Left lung (tissue), 10 donors: ENCODE data around the gene BIRC3. TPM values are rescaled to one million over a fixed set of nuclear protein-coding genes. Genes with fewer than 3 reads are reported as not detected.

Source experiments
- ATAC-seq: fragments of 200-7000 bp; cut with Tn5 transposase; one replicate; pipeline ENCODE4 v1.9.1; 2020; ENCODE audit warnings: moderate library complexity
- DNase-seq, 4 donors: peaks; one replicate each; pipeline ENCODE4 v3.0.0-alpha.2; 2013 to 2020
- H3K27ac ChIP-seq, 2 donors: fragments of 200-600 bp; sonication (generic) in 1 of 2; one replicate each; pipeline versions ENCODE4 v1.5.0 to v1.8.0; 2020 to 2021
- H3K27me3 ChIP-seq, 2 donors: fragments of 200-600 bp; sonication (generic) in 1 of 2; one replicate each; pipeline versions ENCODE4 v1.5.0 to v1.8.0; 2020 to 2021
- H3K36me3 ChIP-seq, 2 donors: fragments of 200-600 bp; sonication (generic) in 1 of 2; one replicate each; pipeline versions ENCODE4 v1.5.0 to v1.8.0; 2020 to 2021
- H3K4me1 ChIP-seq, 2 donors: fragments of 200-600 bp; one replicate each; pipeline ENCODE4 v1.8.0; 2021
- H3K4me3 ChIP-seq, 2 donors: fragments of 200-600 bp; sonication (generic) in 1 of 2; one replicate each; pipeline versions ENCODE4 v1.5.0 to v1.8.0; 2020 to 2021; ENCODE audit warnings: mild to moderate bottlenecking in 1 of 2
- H3K9me3 ChIP-seq, 2 donors: fragments of 200-600 bp; sonication (generic) in 1 of 2; one replicate each; pipeline versions ENCODE4 v1.5.0 to v1.8.0; 2020 to 2021
- intact Hi-C, 2 donors: fragments of 100-400 bp; cut with DNase I; formaldehyde crosslinking; loops; one replicate each; pipeline versions ENCODE4 v1.11.2 to v1.14.2; 2022
- polyA plus RNA-seq, 6 donors: library from polyadenylated mRNA; unstranded; fragments of 120-200 nt; gene quantifications; one replicate each; pipeline ENCODE4 v1.2.1, GENCODE V29; 2013; ENCODE audit not compliant: insufficient read length in 6 of 6
- total RNA-seq, 2 donors: library from RNA; stranded (reverse); fragmentation: NEBNext Ultra II Directional; extraction: Animal tissue kit (Norgen Biotek cat#: 25700); gene quantifications; one replicate each; pipeline ENCODE4 v1.2.1, GENCODE V29; 2021
- TF ChIP-seq, protein P1 (sequence below), 2 donors: fragments of 200-600 bp; sonication (generic) in 1 of 2; IDR thresholded peaks; one replicate each; pipeline versions ENCODE4 v1.5.0 to v1.8.0; 2021; ENCODE audit warnings: antibody characterized with exemption in 2 of 2
- donor health status: DM: no; HTN: yes; CAD: no.
- donor health status: DM: no; HTN: no; CAD: no.

The BIRC3 gene
- total and polyA plus RNA-seq, 8 donors, result 3.2 to 28.1 (median 4.5) TPM

DNA sequence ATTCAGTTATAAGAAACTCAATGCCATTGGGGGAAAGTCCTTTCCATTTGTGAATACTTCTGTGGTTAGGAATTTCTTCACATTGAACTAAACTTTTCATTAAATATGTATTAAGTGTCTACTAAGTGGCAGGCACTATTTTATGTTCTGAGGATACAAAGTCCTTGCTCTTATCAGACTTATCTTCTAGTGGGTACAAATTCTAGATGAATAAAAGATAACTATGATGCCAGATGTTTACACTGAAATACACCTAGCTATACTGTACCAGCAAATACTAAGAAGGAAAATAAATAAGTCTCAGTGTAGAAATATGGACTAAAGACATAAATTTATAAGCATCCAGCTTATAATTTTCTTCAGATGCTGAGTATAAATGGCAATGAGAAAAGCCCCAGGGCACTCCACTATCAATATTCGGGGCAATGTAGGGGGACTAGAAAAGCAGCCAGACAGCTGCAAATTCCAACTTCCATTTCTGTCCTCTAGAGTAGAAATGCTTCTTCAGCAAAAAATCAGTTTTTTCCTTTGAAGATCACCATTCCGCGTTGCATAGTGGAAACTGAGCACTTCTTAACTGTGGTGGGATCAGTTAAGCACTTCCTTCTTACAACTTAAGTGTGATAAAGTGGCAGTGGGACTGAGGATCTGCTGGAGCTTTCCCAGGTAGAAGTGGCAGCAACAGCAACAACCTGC lies 11.8 kb upstream of the BIRC3 start:
- DNase-seq, result no peak
- H3K4me3 ChIP-seq, result no peak overlapping the region
- H3K9me3 ChIP-seq, result peaks cover 0 to 8% of the 10 kb centered on the region in 2 donors
- peaks cover 7 to 40% of the 10 kb centered on the region in 2 donors for H3K4me1 ChIP-seq
- H3K36me3 ChIP-seq, result no peaks in the 10 kb centered on the region
- H3K27me3 ChIP-seq, result no peaks in the 10 kb centered on the region
- ATAC-seq, result peak; percentile 5
- H3K27ac ChIP-seq, result peak overlapping the region; percentile 20 to 73
- TF ChIP-seq, protein P1, sequence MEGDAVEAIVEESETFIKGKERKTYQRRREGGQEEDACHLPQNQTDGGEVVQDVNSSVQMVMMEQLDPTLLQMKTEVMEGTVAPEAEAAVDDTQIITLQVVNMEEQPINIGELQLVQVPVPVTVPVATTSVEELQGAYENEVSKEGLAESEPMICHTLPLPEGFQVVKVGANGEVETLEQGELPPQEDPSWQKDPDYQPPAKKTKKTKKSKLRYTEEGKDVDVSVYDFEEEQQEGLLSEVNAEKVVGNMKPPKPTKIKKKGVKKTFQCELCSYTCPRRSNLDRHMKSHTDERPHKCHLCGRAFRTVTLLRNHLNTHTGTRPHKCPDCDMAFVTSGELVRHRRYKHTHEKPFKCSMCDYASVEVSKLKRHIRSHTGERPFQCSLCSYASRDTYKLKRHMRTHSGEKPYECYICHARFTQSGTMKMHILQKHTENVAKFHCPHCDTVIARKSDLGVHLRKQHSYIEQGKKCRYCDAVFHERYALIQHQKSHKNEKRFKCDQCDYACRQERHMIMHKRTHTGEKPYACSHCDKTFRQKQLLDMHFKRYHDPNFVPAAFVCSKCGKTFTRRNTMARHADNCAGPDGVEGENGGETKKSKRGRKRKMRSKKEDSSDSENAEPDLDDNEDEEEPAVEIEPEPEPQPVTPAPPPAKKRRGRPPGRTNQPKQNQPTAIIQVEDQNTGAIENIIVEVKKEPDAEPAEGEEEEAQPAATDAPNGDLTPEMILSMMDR (IDR thresholded peaks at IDR 0.05), result no peak
- intact Hi-C loops, result no loop called here

DNA sequence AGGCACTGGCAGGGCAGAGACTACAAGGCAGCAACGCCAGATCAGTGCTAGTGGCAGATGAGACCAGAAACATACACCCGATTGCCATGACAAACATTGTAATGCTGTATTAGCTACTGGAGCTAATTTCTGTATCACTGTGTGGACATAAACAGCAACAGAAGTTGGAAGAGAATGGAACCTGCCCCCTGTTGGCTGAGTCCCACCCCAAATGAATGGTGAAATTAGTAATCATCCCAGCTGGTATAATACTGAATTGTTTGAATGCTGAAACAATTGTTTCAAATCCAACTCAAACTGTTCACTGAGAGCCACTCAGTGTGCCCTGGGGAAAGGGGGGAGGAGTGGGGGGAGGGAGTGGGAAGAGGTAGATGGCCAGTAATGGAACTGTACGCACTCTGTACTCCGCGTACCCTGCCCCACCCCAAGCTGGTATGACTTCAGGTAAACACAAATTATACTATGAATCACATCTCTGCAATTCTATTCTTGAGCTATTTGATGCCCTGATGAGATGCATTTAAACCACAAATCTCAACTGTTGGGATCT lies 11.2 kb upstream of the BIRC3 start:
- Histone ChIP-seq H3K27ac (peak overlapping the region; percentile 20 to 73), H3K27me3 (no peaks in the 10 kb centered on the region), H3K4me1 (peaks cover 7 to 40% of the 10 kb centered on the region in 2 donors), H3K4me3 (no peak overlapping the region), H3K36me3 (no peaks in the 10 kb centered on the region), H3K9me3 (peaks cover 0 to 8% of the 10 kb centered on the region in 2 donors)
- intact Hi-C loops, result no loop called here
- ATAC-seq (peak; percentile 95), DNase-seq (peak in 2 of 4 donors; percentile 64 to 81)
- TF ChIP-seq, protein P1 (IDR thresholded peaks at IDR 0.05), result no peak

DNA sequence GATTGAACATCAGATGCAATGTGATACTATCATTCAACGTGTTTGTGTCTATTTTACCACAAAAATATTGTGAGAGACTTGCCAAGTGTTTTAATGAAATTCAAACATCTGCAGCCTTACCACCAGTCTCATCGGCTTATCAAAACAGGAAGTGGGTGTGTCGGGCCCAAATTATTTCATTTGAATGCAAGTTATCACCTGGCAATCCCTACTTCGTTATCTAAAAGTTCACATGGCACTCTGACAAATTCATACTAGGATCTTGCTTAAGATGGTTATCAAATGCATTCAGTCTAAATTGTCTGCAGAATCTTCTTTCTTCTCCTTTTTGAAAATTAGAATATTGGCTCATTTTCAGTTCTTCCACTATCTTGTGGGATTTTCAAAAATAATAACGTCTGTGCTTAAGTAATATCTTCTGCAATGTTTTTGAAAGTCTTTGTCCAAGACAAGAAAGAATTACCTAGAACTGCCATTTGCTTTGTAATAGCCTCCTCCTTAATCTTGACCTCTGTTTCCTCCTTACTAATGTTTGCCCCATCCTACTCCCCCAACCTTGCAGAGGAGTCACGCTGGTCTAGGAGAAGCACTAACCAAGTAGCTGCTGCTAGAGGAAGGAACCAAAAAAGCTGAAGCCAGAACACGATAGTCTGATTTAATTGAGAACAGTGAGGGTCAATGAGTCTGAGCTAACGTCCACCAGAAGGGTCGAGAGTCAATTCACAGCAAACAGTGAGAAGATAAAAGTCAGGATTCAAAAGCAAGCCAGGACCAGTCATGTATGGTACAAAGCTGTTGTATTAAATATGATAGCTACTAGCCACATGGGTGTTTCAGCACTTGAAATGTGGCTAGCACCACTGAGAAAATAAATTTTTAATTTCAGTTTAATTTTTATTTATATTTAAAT lies 10.2 kb upstream of the BIRC3 start:
- TF ChIP-seq, protein P1 (IDR thresholded peaks at IDR 0.05), result no peak
- H3K4me3 ChIP-seq, result no peak overlapping the region
- peaks cover 0 to 8% of the 10 kb centered on the region in 2 donors for H3K9me3 ChIP-seq
- H3K4me1 ChIP-seq, result peaks cover 7 to 43% of the 10 kb centered on the region in 2 donors
- H3K27ac ChIP-seq, result peak overlapping the region in 1 of 2 donors; percentile 73
- H3K36me3 ChIP-seq, result no peaks in the 10 kb centered on the region
- H3K27me3 ChIP-seq, result no peaks in the 10 kb centered on the region
- ATAC-seq (no peak), DNase-seq (no peak)
- intact Hi-C loops, result no loop called here

DNA sequence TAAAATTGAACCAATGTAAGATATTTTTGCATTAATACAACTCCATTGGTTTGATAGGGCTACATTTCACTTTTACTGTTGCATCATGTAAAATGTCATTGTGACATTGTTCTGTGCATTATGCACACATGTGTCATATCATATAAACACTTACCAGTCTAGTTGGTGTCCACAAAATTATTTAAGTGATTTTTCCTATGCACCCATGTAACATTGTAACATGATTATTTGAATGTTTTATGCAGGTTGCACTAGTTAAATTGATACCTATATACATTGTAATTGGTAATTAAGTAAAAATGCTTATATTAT lies 9.6 kb upstream of the BIRC3 start:
- H3K27me3 ChIP-seq, result no peaks in the 10 kb centered on the region
- ATAC-seq, result no peak
- H3K9me3 ChIP-seq, result peaks cover 0 to 3% of the 10 kb centered on the region in 2 donors
- H3K27ac ChIP-seq, result peak overlapping the region in 1 of 2 donors; percentile 73
- TF ChIP-seq, protein P1 (IDR thresholded peaks at IDR 0.05), result no peak
- no peak overlapping the region for H3K4me3 ChIP-seq
- peaks cover 7 to 49% of the 10 kb centered on the region in 2 donors for H3K4me1 ChIP-seq
- intact Hi-C loops, result no loop called here
- H3K36me3 ChIP-seq, result no peaks in the 10 kb centered on the region
- no peak for DNase-seq
